ENCODE measurements around the gene RWDD3. TPM values are rescaled to one million over a fixed set of nuclear protein-coding genes. Genes with fewer than 3 reads are reported as not detected.

RWDD3 gene
- total and polyA plus RNA-seq, 2 of the 13 experiments (the other 11 are each of a cell fraction or from before 2014, with no cell fraction given): 18.3 to 21.2 TPM

GRCh38 chr1:95233737-95234500, at the start of gene RWDD3 (continued):
- TF ChIP-seq BORCS8-MEF2B (CRISPR knock-in tag; IDR thresholded peaks at IDR 0.05): peak; percentile 70; the same call in 1 of the 2 replicates
- TF ChIP-seq KLF16 (CRISPR knock-in tag; IDR thresholded peaks at IDR 0.05): peak in 1 of 2 experiments; percentile 60; a peak in 2 of 4 replicates
- no peak for TF ChIP-seq NFATC3 (CRISPR knock-in tag; IDR thresholded peaks at IDR 0.05)
- TF ChIP-seq AGO2 (optimal IDR thresholded peaks at IDR 0.05; ENCODE audit: low read depth, low read length): peak; percentile 60
- TF ChIP-seq ZNF589 (CRISPR knock-in tag; conservative IDR thresholded peaks at IDR 0.05): no peak
- peak; percentile 63; the same call in 1 of the 2 replicates for TF ChIP-seq IKZF5 (CRISPR knock-in tag; IDR thresholded peaks at IDR 0.05)
- TF ChIP-seq ETV5 (CRISPR knock-in tag; IDR thresholded peaks at IDR 0.05; ENCODE audit: borderline replicate concordance): peak; percentile 72
- TF ChIP-seq ZNF124 (CRISPR knock-in tag; IDR thresholded peaks at IDR 0.05): peak; percentile 94; the same call in 1 of the 2 replicates
- peak; percentile 51; the same call in 1 of the 2 replicates for TF ChIP-seq MIXL1 (CRISPR knock-in tag; IDR thresholded peaks at IDR 0.05)
- TF ChIP-seq CC2D1A (CRISPR knock-in tag; IDR thresholded peaks at IDR 0.05): no peak
- TF ChIP-seq SMAD1 (CRISPR knock-in tag; IDR thresholded peaks at IDR 0.05; ENCODE audit: borderline replicate concordance, low read depth): peak; percentile 76; the same call in 1 of the 2 replicates
- TF ChIP-seq ZFP36 (IDR thresholded peaks at IDR 0.05; ENCODE audit: borderline replicate concordance, low read depth, low read length, partially characterized antibody): no peak
- no peak for TF ChIP-seq REL (CRISPR knock-in tag; conservative IDR thresholded peaks at IDR 0.05)
- no peak for TF ChIP-seq FOXA1 (IDR thresholded peaks at IDR 0.05)
- no peak for TF ChIP-seq FOXA1 (CRISPR knock-in tag; IDR thresholded peaks at IDR 0.05)
- no peak for TF ChIP-seq PBX3 (CRISPR knock-in tag; IDR thresholded peaks at IDR 0.05; ENCODE audit: borderline replicate concordance)
- TF ChIP-seq JDP2 (CRISPR knock-in tag; IDR thresholded peaks at IDR 0.05; ENCODE audit: borderline replicate concordance): no peak; the same call in 1 of the 2 replicates
- no peak for TF ChIP-seq FUBP1 (CRISPR knock-in tag; IDR thresholded peaks at IDR 0.05; ENCODE audit: borderline replicate concordance)
- no peak for TF ChIP-seq CHD4 (IDR thresholded peaks at IDR 0.05; ENCODE audit: borderline replicate concordance, low read length)
- no peak for TF ChIP-seq TGIF2 (CRISPR knock-in tag; IDR thresholded peaks at IDR 0.05)
- TF ChIP-seq RFXANK (CRISPR knock-in tag; IDR thresholded peaks at IDR 0.05): no peak
- TF ChIP-seq RAD51 (IDR thresholded peaks at IDR 0.05; ENCODE audit: borderline replicate concordance): no peak
- TF ChIP-seq ZBTB43 (CRISPR knock-in tag; conservative IDR thresholded peaks at IDR 0.05): no peak
- peak; percentile 44 for TF ChIP-seq ZBTB25 (CRISPR knock-in tag; IDR thresholded peaks at IDR 0.05)

Measured in HepG2 (cell line).